HG02678 (cell line): ENCODE data around the gene TPCN1.
A peak's percentile ranks its signal among the peaks of the same experiment; 100 is the strongest.
"Not testable (repeated sequence)": the region's sequence is repeated elsewhere in the genome, so short reads cannot be mapped to it uniquely, and the experiment has no call there.

Experiments
- ATAC-seq: cut with Tn5 transposase; IDR thresholded peaks from one replicate; pipeline ENCODE4 v1.9.1; 2021; ENCODE audit warnings: mild to moderate bottlenecking, moderate library complexity; ENCODE audit not compliant: unreplicated experiment

The TPCN1 gene

DNA sequence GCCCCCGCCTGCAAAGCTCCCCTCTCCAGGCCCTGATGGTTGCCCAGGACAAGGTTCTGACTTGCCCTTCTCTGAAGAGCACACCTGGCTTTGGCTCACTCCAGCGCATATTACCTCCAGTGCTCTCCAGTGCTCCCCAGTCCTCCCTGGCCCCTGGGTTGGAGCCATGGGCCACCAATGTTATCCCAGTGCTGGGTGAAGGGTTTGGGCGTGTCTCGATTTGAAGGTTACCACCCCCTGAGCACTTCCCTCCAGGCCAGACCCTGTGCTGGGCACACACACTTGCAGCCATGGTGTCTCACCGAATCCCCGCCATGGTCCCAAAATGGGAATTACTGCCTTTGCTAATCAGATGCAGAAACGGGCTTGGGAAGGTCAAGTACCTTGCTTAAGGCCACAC lies 24.7 kb upstream of the TPCN1 start:
- ATAC-seq, result no peak

GRCh38 chr12:113196990-113197389 lies 24.3 kb upstream of the TPCN1 start:
- peak; percentile 84 for ATAC-seq

DNA sequence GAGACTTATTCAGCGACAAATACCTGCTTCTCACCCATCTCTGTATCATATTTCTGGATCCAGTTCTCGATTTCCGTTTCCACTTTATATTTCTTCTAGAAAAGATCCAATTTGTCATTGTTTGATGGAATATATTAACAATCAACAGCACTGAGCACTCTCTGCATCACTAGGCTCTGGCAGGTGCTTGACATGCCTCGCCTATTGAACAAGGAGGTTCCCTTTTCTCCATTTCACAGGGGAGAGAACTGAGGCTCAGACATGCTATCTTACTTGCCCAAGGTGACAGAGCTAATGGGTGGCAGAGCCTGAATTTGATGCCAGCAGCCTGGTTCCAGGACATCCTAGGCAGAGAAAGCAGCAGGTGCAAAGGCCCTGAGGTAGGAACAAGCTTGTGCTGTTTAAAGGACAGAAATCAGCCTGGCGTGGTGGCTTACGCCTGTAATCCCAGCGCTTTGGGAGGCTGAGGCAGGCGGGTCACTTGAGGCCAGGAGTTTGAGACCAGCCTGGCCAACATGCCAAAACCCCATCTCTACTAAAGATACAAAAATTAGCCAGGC lies 23.7 kb upstream of the TPCN1 start:
- ATAC-seq, result no peak

DNA sequence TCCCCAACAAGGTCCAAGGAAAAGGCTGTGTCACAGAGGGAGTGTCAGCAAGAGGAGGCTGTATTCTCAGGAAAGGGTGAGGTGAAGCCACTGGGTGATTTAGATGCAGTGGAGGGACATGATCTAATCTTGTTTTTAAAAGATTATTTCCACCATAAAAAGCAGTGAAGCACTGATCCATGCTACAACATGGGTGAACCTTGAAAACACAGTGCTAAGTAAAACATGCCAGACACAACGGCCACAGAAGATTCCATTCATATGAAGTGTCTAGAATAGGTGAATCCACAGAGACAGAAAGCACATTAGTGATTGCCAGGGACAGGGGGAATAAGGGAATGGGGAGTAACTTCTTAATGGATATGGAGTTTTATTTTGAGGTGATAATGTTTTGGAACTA lies 23.0 kb upstream of the TPCN1 start:
- ATAC-seq, result no peak

- ATAC-seq, result no peak
These were observed 21.1 kb upstream of the TPCN1 start for GRCh38 chr12:113200021-113200797.

DNA sequence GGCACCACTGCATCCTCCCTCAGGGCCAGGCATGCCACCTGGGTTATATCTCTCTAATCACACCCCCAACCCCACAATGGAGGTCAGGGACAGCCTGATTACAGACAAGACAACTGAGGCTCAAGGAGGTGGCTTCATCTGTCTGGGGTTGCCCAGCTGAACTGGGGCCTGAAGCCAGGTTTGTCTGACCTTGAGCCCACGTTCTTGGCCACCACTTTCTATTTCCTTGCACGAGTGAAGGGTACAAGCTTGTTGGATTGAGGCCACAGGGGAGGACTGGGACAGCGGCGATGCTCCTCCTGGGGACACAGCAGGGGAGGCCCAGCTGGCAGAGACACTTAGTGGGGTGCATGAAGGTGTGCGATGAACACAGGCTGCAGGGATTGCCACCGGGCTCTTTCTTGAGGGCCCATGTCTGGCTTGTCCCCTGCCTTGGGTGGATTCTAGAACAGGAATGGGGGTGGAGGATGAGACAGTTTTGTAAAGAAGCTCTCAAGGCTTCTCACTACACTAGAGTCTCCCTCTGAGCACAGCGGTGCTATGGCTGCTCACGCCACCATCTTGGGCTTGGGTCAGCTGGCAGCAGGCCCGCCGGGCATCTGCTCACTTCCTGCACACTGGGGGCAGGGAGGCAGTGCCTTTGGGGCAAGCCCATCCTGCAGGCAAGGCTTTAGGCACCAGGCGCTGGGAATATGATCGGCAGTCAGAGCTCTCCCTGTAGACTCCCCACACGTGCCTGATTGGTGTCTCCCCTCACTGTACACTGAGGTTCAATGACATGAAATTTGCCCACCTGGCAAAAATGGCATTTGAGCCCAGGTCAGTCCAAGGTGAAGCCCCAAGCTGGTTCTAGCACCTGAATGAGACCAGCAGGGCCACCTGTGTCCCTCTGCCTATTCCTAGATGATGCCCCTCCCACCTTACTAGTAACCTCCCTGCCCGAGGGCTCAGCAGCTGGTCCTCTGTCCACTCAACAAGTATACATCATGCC lies 19.8 kb upstream of the TPCN1 start:
- ATAC-seq, result no peak

- ATAC-seq, result no peak
These were observed 18.8 kb upstream of the TPCN1 start for GRCh38 chr12:113202300-113203075.

- no peak for ATAC-seq
These were observed 17.2 kb upstream of the TPCN1 start for GRCh38 chr12:113203852-113204760.

DNA sequence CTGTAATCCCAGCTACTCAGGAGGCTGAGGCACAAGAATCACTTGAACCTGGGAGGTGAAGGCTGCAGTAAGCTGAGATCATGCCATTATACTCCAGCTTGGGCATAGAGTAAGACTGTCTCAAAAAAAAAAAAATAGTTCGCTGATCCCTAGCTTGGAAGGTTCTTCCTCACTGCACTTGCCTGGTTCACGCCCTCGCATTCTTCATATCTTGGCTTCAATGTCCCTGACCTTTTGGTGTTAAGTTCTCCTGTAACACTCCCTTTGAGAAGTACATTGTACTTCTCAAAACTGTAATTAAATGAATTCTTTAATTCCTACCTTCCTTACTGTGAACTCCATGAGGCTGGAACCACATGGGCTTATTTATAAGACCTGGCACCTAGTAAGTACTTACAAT lies 16.5 kb upstream of the TPCN1 start:
- ATAC-seq, result no peak

DNA sequence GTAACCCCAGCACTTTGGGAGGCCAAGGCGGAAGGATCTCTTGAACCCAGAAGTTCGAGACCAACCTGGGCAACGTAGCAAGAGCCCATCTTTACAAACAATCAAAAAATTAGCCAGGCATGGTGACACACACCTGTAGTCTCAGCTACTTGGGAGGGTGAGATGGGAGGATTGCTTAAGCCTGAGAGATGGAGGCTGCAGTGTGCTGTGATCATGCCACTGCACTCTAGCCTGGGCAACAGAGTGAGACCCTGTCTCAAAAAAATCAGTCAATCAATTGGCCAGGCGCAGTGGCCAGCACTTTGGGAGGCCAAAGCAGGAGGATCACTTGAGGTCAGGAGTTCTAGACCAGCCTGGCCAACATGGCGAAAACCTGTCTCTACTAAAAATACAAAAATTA lies 14.5 kb upstream of the TPCN1 start:
- ATAC-seq, result not testable (repeated sequence)

DNA sequence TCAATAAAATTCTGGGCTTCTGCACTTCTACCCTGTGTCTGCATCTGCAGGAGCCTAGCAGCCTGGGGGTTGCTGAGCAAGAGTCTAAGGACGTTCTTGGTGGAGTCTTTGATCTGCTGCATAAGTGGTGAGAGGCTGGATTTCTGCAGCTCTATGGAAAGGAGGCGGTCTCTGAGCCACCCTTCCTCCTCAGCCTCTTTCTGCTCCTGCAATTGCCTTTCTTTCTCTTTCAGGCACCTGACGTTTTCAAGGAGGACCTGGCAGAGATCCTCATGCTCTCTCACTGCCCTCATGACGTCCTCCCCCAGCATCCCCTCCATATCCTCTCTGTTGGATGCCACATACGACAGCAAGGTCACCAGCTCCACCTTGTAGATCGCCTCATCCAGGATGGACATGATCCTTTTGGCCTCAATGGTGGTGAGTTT lies 13.6 kb upstream of the TPCN1 start:
- no peak for ATAC-seq

DNA sequence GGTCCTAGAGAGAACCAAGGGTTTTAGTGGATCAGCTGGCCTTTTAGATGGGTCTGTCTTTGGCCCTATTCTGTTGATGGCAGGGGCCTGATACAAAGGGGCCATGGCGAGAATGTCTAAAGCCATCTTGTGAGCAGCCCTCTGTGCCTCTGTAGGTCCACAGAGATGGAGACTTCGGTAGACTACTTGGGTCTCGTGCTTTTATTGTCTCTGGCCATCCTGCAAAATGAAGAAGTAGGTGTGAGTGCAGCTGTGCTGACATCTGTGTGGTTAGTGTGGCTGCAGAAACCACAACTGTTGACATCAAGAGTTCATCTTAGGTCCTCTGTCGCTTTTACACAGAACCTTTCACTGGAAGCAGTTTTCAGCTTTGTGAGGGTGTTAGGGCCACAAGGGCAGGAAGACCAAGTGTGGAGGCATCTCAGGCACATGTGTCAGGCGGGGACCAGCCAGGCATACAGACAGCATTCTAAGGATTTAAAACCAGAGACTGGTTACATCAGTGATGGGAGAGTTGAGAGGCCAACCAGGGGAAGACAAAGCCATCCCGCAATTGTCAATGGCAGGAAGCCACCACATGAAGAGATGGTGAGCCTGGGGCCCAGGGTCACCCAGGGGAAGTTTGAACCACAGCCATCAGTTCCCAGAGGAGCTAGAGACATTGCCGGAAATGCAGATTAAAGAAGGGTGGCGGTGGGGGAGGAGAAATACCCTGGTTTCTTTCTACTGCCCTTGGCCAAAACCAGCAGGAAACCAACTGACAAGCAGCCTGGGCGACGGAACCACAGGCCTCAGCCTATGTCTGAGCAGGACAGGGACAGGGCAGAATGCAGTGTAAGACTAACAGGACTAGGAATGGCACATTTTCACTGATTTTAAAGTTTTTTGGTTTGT lies 13.0 kb upstream of the TPCN1 start:
- ATAC-seq, result peak; percentile 77

DNA sequence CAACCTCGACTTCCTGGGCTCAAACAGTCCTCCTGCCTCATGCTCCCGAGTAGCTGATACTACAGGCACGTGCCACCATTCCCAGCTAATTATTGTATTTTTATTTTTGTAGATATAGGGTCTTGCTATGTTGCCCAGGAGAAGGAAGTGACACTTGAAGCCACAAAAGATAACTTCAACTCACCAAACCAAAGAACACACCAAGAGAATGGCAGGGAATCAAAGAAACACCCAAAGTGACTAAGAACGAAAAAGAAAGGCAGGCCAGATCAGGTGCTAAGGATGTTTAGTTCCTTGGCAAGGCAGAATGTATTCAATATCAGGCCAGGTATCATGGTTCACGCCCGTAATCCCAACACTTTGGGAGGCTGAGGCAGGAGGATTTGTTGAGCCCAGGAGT lies 10.1 kb upstream of the TPCN1 start:
- no peak for ATAC-seq

DNA sequence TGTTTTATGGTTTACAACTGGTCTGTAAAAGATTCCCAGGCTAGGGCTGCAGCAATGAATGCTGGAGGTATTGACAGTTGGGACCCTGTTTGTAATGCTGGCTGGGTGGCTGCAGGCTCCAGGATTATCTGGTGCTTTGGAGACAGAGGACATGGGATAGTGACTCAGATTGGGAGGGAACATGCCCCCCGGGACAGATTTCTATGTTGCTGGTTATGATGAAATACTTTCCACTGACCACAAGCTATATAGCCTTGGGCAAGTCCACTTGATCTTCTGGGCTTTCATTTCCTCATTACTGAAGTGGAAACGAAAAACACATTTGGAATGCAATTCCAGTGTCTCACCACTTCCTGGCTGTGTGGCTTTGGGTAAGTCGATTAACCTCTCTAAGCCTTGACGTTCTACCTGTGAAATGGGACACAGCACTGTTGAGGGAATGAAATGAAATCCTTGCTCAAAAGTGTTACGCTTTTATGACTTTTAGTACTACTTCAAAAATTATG lies 6.3 kb upstream of the TPCN1 start:
- ATAC-seq, result no peak

DNA sequence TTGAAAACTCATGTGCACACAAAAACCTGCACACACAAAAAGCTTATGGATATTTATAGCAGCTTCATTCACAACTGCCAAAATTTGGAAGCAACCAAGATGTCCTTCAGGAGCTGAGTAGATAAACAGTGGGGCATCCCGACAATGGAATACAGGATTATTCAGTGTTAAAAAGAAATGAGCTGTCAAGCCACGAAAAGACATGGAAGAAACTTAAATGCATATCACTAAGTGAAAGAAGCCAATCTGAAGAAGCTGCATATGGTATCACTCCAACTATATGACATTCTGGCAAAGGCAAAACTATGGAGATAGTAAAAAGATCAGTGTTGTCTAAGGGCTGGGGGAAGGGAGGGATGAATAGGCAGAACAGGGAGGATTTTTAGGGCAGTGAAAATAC lies 5.2 kb upstream of the TPCN1 start:
- no peak for ATAC-seq

- no peak for ATAC-seq
These were observed 577 bp upstream of the TPCN1 start for GRCh38 chr12:113220593-113221180.

DNA sequence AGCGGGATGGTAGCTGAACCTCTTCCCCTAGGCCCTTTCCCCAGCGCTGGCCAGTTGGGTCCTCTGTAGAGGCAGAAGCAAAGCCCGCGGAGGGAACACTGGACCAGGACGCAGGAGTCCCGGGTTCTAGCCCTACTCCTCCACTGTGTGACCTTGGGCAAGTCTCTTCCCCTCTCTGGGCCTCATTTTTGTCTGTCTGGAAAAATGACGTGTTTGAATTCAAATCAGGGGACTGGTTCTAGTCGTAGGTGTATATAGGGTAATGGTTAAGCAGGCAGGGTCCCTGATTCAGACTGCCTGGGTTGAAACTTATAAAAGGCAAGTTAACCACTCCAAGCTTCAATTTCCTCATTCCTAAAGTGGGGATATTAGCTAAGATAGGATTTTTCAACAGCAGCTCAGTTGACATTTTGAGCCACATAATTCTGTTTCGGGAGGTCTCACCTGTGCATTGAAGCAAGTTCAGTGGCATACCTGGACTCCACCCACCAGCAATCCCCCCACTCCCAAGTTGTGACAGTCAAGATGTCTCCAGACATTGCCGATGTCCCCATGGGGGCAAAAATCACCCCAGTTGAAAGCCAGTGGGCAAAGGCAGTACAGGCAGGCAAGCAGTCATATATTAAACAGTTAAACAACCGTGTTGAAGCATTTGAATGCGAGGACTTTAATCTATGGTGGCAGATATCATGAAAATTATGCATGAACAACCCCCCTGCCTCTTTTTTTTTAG lies 899 bp downstream of the TPCN1 start:
- no peak for ATAC-seq
